Hepatocyte (in vitro differentiated cells): ENCODE measurements around the gene ANKRD40CL.

ENCODE experiments used
- CTCF ChIP-seq: fragments of 200-600 bp; sonication (generic); IDR thresholded peaks from 2 replicates; pipeline ENCODE4 v1.5.1; 2016; ENCODE audit warnings: antibody characterized with exemption, mild to moderate bottlenecking; ENCODE audit not compliant: poor library complexity
- EZH2 ChIP-seq: fragments of 200-600 bp; sonication (generic); IDR thresholded peaks from 2 replicates; pipeline ENCODE4 v1.6.1; 2016; ENCODE audit warnings: antibody characterized with exemption, mild to moderate bottlenecking, borderline replicate concordance

GRCh38 chr17:50762177-50762576, 5.1 kb downstream of the ANKRD40CL start:
- TF ChIP-seq EZH2: no peak
- no peak for TF ChIP-seq CTCF
